NCI-H2029 treated with DMSO at 0.1 percent for 48 hours (cell line): ENCODE results near the gene GSK3B.

Source experiments
- DNase-seq: peaks from one replicate; lab custom pipeline; 2025; lab: John Stamatoyannopoulos, UW

GSK3B gene

DNA sequence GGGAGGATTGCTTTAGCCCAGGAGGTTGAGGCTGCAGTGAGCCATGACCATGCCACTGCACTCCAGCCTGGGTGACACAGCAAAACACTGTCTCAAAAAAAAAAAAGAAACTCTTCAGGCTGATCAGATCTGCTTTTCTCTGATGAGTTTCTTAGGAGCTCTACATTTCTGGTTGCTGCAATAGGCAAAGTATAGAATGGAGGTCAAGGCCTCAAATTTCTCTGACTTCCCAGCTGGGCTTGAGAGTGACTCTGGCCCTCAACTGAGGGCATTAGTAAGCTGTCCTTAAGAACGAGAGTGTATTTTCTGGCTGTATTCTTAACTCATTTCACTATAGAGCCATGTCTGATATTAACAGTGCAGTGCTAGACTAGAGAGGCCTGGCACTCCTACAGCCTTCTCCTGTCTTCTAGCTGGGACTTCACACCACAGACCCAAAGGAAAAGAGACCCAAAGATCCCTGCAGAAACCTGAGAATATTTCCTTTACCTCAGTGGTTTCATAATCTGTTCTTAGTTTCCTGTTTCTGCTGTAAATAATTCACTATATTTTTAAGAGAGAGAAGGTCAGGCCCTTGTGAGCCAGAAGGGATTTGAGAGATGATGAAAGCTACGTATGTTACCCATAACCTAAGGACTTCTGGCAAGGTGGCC is 314.4 kb downstream of the GSK3B start:
- DNase-seq = no peak

DNA sequence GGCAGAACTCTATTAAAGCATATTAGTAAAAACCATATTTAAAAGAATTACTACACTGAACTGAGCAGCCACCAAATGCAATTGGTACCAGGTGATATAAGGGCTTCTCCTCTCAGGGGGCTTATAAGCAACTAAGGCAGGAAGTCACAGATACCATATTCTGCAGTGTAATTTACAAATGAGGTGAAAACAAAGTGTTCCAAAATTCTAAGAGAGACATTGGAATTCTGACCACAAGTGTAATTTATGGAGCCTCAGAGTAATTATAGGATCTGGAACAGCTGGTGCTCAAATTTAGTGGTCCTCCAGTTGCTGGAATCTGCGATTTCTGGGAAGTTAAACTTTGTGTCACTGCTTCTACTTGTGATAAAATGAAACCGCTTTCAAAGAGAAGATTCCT is 315.4 kb downstream of the GSK3B start:
- no peak for DNase-seq

DNA sequence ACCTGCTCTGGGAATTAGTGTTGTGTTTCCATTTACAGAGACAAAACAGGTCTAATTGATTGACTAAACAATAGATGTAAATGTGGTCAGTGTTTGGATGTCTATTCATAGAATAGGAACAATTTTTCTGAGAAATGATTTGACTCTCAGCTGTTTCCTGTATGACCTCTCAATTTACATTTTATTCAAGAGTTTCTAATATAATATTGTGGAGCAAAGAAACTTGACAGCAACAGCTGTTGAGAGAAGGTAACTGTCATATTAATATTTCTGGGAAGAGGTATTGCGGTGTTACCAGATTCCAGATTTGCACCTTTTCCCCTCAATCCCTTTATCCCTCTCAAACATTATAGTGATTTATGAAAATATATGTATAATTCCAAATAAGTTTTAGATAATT is 316.1 kb downstream of the GSK3B start:
- no peak for DNase-seq

DNA sequence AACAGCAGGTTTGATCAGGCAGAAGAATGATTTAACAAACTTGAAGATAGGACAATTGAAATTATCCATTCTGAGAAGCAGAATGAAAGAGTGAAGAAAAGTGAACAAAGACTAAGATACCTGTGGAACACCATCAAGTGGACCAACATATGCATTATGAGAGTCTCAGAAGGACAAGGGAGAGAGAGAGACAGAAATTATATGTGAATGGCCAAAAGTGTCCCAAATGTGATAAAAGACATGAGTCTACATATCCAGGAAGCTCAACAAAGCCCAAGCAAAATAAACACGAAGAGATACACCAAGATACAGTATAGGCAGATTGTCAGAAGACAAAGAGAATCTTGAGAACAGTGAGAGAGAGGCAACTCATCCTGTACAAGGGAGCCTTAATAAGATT is 317.9 kb downstream of the GSK3B start:
- DNase-seq = no peak

DNA sequence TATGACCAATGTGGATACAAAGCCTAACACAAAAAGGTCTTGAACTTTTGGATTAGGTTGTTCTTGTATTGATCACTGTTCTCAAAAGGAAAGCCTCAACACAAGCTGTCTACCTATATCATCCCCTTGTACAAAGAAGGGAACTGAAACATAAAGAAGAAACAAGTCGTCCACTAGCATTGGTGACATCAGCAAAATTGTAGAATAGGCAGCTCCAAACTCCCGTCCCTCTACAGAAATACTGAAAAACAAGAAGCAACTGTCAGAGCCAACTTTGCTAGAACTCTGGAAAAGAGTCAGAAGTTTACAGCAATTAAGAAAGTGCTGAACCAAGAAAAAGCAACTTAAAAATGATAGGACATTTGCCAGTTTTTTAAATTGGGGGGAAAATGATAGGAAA is 319.8 kb downstream of the GSK3B start:
- DNase-seq = no peak
